Stimulated activated memory B cell treated with anti-CD40 and anti-IgM and Interleukin-4, amounts not matched to agents 10 μg/mL and 1 μg/mL and 100 μg/mL, for 72 hours (primary cell): ENCODE results near the gene NPAS3.

Experiments used
- ATAC-seq: fragments of 150-1000 bp; cut with Tn5 transposase; 2 replicates; pipeline ENCODE4 v1.10.0; 2021
- H3K27ac Mint-ChIP-seq: one replicate; pipeline ENCODE4 v1.8.0; 2022; ENCODE audit warnings: mild to moderate bottlenecking, mixed read lengths
- H3K27me3 Mint-ChIP-seq: one replicate; pipeline ENCODE4 v1.8.0; 2022; ENCODE audit warnings: mixed read lengths
- H3K36me3 Mint-ChIP-seq: one replicate; pipeline ENCODE4 v1.8.0; 2022; ENCODE audit warnings: mixed read lengths
- H3K4me1 Mint-ChIP-seq: one replicate; pipeline ENCODE4 v1.8.0; 2022; ENCODE audit warnings: mixed read lengths
- H3K4me3 Mint-ChIP-seq: one replicate; pipeline ENCODE4 v1.8.0; 2022; ENCODE audit warnings: mild to moderate bottlenecking, moderate library complexity, mixed read lengths
- H3K9me3 Mint-ChIP-seq: one replicate; pipeline ENCODE4 v1.8.0; 2022; ENCODE audit warnings: mixed read lengths

NPAS3 gene

DNA sequence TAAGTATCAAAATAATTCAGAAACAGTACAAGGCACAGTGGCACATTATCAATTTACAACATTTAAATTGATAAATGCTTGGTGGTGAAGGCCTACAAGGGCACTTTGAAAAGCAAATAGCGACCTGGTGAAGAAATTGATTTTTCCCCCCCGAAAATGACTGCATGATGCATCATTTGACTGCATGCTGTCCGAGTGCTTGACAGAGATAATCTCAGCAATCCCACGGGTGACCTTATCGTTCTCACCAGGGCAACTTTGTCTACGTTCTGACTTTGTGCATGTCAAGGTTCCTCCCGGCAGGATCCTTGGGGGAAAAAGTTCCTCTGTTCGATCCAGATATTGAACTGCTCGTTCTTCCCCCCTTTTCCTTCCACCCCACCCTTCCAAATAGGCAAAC is 627.4 kb downstream of the NPAS3 start:
- no peaks in the 10 kb centered on the region for H3K36me3 Mint-ChIP-seq

DNA sequence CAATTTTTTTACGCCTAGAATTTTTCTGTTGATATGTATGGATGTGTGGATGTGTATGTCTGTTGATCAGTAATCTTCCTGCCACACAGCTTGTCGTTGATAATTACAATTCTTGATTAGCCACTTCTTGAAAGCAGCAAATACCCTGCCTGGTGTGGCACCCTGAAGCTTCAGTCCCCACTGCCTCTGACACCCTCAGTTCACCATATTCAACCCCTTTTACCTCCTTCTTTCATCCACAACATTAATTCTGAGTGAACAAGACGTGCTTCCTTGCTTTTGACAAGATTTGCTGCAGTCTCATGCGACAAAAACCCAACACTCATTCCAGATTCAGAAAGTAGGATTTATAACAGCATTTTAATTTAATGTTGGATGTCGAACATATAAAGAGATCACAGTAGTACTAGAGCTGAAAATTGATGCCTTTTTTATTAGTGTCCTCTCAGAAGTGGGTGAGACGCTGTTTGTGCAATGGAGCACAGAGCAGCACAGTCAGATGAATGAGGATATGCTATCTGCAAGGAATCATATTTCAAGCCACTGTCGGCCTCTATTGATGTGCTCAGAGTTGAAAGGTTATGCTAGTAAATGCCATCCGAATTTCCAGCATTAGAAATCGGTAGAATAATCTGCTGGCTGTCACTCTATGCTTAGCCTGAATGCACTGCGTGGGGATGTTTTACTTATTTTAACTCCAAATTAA is 628.5 kb downstream of the NPAS3 start:
- Mint-ChIP-seq H3K36me3 (no peaks in the 10 kb centered on the region), H3K27me3 (no peaks in the 10 kb centered on the region)

More for the DNA sequence above, 627.4 kb downstream of the NPAS3 start:
- H3K27ac Mint-ChIP-seq, result no peak overlapping the region
- no peaks in the 10 kb centered on the region for H3K4me1 Mint-ChIP-seq
- no peaks in the 10 kb centered on the region for H3K9me3 Mint-ChIP-seq
- no peak for ATAC-seq
- no peaks in the 10 kb centered on the region for H3K27me3 Mint-ChIP-seq
- no peak overlapping the region for H3K4me3 Mint-ChIP-seq

DNA sequence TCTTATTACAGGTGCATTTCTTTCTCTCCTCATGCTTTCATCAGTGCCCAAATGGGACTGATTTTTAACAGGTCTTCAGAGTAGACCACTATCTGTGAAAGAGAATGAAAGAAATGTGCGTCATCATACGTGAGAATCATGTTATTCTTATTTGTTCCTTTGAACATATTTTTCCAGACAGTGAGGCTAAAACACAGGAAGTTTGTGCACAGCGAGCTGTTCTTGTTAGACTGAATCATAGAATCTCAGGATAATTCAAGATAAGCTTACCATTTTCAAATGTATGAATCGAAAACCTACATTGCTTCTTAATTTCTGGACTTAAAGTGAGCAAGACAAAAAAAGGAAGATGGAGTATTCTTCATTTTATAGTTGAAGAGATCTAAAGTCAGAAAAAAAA is 629.1 kb downstream of the NPAS3 start:
- Mint-ChIP-seq H3K4me3 (no peak overlapping the region), H3K27me3 (no peaks in the 10 kb centered on the region), H3K36me3 (no peaks in the 10 kb centered on the region), H3K9me3 (no peaks in the 10 kb centered on the region), H3K4me1 (no peaks in the 10 kb centered on the region), H3K27ac (no peak overlapping the region)
- ATAC-seq, result no peak

More for the DNA sequence above, 628.5 kb downstream of the NPAS3 start:
- no peak for ATAC-seq
- Mint-ChIP-seq H3K27ac (no peak overlapping the region), H3K4me1 (no peaks in the 10 kb centered on the region), H3K9me3 (no peaks in the 10 kb centered on the region), H3K4me3 (no peak overlapping the region)

DNA sequence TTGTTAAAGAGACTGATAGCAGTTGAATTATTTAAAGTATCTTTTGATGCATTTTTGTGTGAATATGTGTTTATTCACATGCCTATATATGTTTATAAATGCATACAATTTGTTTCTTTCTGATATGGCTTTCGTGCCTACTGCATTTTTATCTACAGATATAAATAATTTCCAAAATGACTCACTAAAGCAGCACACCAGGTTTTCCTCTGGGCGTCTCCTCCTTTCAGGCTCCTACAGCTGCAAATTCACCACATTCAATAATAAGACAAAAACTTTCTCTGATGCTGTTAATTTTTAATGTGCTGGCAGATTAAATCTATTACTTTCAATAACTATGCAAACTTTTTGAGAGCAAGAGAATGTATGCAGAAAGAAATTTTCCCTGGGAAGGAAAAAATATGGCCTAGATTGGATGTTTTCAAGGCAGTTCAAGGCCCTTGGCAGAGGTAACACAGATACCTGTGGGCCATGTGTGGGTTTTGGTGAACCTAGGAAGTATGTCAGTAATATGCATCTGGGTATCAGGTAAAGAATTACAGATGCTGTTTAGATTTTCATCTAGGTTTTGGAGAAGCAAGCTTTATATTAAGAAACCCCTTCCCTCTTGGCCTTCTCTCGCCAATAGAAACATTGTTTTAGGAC is 630.4 kb downstream of the NPAS3 start:
- H3K9me3 Mint-ChIP-seq, result peaks cover 3% of the 10 kb centered on the region
- no peaks in the 10 kb centered on the region for H3K27me3 Mint-ChIP-seq
- H3K4me1 Mint-ChIP-seq, result no peaks in the 10 kb centered on the region
- no peaks in the 10 kb centered on the region for H3K36me3 Mint-ChIP-seq
- H3K27ac Mint-ChIP-seq, result no peak overlapping the region
- no peak overlapping the region for H3K4me3 Mint-ChIP-seq
- no peak for ATAC-seq

DNA sequence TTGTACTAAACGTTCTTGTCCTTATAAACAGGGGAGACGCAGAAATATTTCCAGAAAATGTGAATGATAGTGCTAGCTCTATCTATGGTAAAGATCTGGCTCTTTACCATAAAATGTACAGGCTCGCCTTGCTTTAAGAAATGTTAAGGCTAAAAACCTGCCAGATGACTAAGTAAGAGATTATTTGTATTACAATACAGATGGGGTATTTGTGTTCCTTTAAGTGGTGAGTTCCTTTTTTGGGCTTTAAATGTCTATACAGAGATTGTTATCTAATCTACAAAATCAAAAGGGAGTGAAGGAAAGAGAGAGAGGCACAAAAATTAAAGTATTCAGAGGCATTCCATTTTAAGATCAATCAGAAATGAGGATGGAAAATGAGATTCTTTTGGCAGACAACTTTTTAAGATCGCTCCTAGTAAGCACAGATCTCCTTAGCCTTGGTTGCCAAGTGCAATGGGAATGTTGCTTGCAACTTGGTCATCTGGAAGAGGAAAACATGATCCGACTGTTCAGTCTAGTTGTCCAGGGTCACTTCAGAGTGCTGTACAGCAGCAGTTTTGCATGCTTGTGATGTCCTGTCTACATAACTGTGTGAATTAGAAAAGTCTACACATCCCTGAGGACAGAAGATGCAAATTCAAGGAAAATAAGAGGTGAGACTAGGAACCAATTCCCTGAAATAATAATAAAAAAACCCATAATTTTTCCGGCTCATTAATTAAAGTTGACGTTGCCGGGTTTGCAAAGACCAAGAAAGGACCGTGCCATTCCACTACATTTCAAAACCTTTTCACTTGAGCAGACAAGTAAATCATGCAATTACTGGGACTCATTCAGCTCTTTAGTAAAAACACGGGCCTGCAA is 631.4 kb downstream of the NPAS3 start:
- Mint-ChIP-seq H3K4me1 (no peaks in the 10 kb centered on the region), H3K36me3 (no peaks in the 10 kb centered on the region), H3K9me3 (peaks cover 3% of the 10 kb centered on the region), H3K27me3 (no peaks in the 10 kb centered on the region), H3K4me3 (no peak overlapping the region), H3K27ac (no peak overlapping the region)
- no peak for ATAC-seq

DNA sequence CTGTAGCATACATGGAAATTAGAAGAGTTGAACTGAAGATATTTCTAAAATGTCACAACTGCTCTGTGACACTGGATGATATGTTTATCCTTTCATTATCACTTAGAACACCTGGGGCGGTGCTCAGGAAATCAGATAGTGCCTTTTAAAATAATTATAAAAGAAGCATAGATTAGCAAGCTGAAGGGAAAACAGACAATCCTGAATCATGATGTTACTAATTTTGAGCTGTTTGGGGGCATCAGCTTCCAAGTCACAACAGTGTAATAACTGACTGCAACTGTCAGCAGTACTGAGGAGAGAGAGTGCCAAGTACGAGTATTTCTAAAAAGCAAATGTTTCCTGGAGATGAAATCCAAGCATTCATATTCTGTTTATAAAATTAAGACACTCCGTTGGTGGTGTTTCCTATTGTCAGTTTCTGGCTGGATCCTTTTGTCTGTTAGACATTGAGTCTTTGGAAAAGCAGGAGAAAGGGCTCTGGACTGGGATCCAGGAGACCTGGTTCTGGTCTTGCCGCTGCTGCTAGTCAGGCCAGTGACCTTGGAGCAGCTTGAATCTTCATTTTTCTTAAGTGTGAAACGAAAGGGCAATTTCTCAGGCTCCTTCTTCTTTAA is 632.1 kb downstream of the NPAS3 start:
- Mint-ChIP-seq H3K4me1 (no peaks in the 10 kb centered on the region), H3K27ac (no peak overlapping the region), H3K36me3 (no peaks in the 10 kb centered on the region), H3K9me3 (peaks cover 3% of the 10 kb centered on the region), H3K4me3 (no peak overlapping the region), H3K27me3 (no peaks in the 10 kb centered on the region)
- no peak for ATAC-seq

DNA sequence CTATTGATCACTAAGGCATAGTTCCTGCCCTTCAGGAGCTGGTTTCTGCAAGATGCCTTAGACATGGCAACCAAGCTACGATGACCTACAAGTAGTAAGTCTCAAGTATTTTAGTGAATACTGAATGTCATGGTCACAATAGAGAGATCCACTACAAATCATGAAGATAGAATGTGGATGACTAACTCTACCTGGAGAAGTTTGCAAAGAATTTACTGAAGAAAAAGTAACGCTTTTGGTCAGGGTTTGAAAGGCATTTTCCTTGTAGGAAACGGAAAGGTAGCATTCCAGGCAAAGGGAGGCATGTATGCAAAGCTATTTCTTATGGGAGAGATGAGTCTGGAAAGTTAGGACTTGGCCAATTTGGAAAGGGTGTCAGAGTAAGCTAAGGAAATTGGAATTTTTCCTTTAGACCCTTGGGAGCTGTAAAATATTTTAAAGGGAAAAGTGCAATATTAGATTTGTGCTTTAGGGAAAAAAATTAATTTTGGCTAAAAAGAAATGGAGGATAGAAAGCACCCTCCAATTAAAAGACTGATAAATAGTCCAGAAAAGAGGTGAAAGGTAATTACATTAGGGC is 634.7 kb downstream of the NPAS3 start:
- Mint-ChIP-seq H3K27ac (no peak overlapping the region), H3K9me3 (peaks cover 3% of the 10 kb centered on the region), H3K4me1 (no peaks in the 10 kb centered on the region), H3K27me3 (no peaks in the 10 kb centered on the region), H3K4me3 (no peak overlapping the region), H3K36me3 (no peaks in the 10 kb centered on the region)
- ATAC-seq, result no peak

DNA sequence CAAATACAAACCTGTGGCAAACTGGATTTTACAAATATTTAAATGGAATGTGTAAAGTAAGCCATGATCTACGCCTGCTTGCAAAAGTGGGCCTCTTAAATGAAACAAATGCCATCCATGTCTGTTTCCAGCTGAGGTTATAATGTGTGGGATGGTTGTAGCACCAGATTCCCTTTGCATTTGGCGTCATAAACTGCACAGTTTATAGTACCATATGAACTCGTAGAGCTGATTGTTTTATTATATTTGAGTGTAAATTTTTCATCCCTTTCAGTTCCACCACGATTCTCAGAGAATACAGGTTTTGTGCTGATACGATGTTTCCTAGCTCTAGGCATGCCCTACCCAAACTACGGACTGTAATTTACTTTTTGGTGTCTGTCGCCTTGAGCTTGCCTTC is 637.3 kb downstream of the NPAS3 start:
- no peaks in the 10 kb centered on the region for H3K36me3 Mint-ChIP-seq
- H3K27me3 Mint-ChIP-seq, result no peaks in the 10 kb centered on the region
- no peak for ATAC-seq
- no peak overlapping the region for H3K4me3 Mint-ChIP-seq
- H3K9me3 Mint-ChIP-seq, result peaks cover 3% of the 10 kb centered on the region
- H3K27ac Mint-ChIP-seq, result no peak overlapping the region
- H3K4me1 Mint-ChIP-seq, result no peaks in the 10 kb centered on the region

DNA sequence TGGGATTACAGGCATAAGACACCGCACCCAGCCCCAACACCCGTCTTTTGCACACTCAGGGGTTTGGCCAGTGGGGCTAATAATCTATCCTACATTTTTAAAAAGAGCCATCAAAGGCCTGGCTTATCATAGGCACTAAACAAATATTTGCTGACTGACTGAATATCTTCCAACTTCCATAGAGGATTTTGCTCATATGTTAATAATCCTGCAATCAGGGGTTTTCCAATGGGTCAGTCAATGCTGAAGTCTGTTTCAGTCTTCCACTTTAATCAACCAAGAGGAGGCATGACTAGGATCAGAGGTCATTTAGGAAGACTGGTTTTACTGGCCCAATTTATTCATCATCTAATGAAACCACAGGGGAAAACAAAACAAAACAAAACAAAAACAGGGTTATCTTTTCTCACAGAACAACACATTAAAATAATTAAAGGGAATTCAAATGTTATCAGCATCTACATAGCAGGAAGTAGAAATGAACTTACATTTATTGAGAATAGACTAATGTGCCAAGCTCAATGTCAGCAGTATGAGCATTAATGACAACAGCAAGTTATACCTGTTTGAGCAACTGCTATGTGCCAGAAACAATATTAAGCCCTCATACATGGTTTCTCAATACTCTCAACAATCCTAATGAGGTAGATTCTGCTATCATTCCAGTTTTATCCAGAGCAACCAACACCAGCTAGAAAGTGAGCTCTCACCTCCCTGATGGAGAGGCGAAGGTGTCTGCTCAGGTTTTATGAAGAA is 640.0 kb downstream of the NPAS3 start:
- Mint-ChIP-seq H3K9me3 (no peaks in the 10 kb centered on the region), H3K27me3 (no peaks in the 10 kb centered on the region), H3K36me3 (no peaks in the 10 kb centered on the region), H3K4me1 (no peaks in the 10 kb centered on the region), H3K27ac (no peak overlapping the region), H3K4me3 (no peak overlapping the region)
- ATAC-seq, result no peak

DNA sequence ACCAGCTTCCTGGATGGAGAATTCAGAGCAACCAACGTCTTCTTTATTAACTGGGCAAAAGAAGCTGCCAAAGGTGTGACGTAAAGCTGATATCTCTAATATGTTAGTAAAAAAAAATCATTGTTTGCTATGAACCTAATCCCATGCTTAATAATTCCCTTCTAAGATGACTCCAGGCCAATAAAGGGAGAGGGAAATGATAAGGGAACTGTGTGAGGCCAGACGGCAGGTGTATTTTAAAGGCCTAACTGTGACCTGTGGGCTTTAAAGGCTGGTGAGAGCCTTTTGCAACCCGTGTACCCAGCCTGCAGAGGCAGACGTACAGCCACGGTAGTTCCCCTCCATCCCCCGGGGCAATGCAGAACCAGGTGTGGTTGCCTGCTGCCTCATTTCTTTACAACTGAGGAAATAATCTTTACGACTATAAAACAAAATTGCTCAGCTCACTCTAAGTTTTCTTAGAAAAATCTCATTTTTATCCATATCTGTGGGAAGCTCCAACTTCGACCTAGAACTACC is 641.6 kb downstream of the NPAS3 start:
- Mint-ChIP-seq H3K36me3 (no peaks in the 10 kb centered on the region), H3K4me1 (no peaks in the 10 kb centered on the region), H3K9me3 (no peaks in the 10 kb centered on the region), H3K4me3 (no peak overlapping the region), H3K27ac (no peak overlapping the region), H3K27me3 (no peaks in the 10 kb centered on the region)
- ATAC-seq, result no peak

DNA sequence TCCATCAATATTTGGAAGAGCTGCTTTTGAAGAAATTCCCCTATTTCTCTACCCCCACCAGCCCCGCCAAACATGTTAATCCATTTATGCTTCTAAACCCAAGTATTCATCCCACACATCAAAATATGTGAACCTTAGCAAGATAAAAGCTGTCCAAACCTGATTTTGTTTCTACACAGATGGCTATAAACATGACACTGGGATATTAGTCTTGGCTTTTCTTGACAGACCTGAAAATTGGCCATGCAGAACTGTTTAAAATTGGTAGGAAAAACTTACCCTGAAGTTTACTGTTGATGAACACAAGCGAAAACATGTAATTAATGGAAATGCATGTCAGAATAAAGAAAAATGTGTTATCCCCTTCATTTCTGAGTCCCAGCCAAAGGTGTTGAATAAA is 642.2 kb downstream of the NPAS3 start:
- Mint-ChIP-seq H3K36me3 (no peaks in the 10 kb centered on the region), H3K27ac (no peak overlapping the region), H3K4me3 (no peak overlapping the region), H3K27me3 (no peaks in the 10 kb centered on the region), H3K4me1 (no peaks in the 10 kb centered on the region), H3K9me3 (no peaks in the 10 kb centered on the region)
- ATAC-seq, result no peak

DNA sequence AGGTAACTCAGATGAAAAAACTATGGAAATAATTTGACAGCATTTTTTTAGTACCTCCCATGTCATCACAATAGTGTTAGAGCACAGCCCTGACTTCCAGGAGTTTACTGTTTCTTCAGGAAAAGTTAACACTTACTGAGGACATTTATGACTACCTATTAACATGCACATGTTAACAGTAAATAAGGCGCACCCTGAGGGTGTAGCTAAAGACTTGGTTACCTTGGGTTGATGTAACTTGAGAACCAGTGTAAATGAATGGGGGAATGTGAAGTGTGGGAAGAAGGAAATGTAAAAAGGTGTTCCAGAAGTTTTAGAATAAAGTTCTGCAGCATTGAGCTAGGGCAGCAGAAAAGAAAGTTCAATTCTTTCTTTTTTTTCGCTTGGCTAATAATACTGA is 646.0 kb downstream of the NPAS3 start:
- Mint-ChIP-seq H3K27me3 (no peaks in the 10 kb centered on the region), H3K27ac (no peak overlapping the region), H3K4me3 (no peak overlapping the region), H3K36me3 (no peaks in the 10 kb centered on the region), H3K4me1 (no peaks in the 10 kb centered on the region), H3K9me3 (no peaks in the 10 kb centered on the region)
- no peak for ATAC-seq

DNA sequence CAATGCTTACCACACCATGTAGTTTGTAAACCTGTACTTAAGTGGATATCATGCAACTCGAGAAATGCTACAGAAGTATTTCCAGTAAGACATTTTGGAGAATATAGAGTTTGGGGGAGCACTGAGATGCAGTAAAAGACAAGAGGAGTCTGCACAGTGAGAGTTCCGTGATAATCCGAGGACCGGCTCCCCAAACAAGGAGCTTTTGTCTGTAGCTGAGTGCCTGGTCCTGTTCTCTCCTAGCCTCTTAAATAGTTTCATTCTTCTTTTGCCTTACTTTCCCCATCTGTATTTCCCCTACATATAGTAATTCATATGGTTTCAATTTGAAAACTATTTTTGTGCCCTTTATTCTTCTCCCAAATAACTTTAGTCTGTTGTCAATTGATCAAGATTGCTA is 648.1 kb downstream of the NPAS3 start:
- Mint-ChIP-seq H3K27me3 (no peaks in the 10 kb centered on the region), H3K4me1 (no peaks in the 10 kb centered on the region), H3K4me3 (no peak overlapping the region), H3K9me3 (no peaks in the 10 kb centered on the region), H3K36me3 (no peaks in the 10 kb centered on the region), H3K27ac (no peak overlapping the region)
- no peak for ATAC-seq

DNA sequence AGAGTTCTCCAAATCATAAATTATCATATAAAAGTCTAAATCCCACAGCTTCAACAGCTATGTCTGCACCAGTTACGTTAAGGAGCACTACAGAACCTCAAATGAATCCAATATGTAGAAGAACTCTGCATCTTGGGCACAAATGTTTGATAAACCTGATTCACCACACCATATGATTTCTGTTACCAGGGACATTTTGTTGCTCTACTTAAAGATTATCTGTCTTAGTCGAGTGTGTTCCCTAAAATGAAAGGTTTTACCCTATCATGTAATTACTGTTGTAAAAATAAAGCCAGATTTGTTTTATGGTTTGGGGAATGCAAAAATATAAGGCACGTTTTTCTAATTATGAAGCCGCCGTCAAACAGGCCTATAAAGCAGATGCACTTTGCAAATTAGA is 649.1 kb downstream of the NPAS3 start:
- H3K36me3 Mint-ChIP-seq, result no peaks in the 10 kb centered on the region
- ATAC-seq, result no peak
- no peaks in the 10 kb centered on the region for H3K27me3 Mint-ChIP-seq
- no peaks in the 10 kb centered on the region for H3K9me3 Mint-ChIP-seq
- no peak overlapping the region for H3K27ac Mint-ChIP-seq
- no peaks in the 10 kb centered on the region for H3K4me1 Mint-ChIP-seq
- H3K4me3 Mint-ChIP-seq, result no peak overlapping the region
